HG02973 (cell line): Measurements from ENCODE around the gene OBSCN.

ENCODE experiments used
- ATAC-seq: cut with Tn5 transposase; IDR thresholded peaks from one replicate; pipeline ENCODE4 v1.9.1; 2021; ENCODE audit warnings: moderate library complexity; ENCODE audit not compliant: unreplicated experiment

OBSCN gene

DNA sequence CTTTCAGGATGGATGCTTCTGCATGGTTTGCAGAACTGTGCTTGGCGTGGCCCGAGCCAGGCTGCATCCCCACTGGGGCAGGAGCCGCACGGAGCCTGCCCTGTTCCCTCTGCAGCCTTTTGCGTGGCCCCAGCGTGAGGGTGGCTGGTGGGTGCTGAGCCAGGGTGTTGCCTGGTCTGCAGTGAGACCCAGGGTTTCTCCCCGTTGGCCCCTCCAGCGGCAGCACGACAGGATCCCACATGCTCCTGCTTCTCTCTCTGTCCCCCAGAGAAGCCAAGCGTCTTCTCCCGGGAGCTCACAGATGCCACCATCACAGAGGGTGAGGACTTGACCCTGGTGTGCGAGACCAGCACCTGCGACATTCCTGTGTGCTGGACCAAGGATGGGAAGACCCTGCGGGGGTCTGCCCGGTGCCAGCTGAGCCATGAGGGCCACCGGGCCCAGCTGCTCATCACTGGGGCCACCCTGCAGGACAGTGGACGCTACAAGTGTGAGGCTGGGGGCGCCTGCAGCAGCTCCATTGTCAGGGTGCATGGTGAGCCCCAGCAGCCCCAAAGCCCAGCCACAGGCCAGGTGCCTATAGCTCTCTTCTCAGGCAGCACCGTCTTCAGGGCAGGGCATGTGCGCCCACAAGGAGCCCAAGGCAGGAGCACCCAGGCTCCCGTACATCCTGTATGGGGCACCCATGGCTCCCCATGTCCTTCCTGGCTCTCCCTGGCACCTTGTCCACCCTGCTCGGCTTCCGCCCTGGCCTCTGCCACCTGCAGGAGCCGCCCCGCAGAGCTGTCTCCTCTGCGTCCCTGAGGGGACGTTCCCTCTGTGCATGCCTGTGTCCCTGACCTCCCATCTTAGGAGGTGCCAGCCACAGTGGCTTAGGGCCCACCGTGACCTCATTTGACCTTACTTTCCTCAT lies 78.9 kb downstream of the OBSCN start:
- no peak for ATAC-seq

DNA sequence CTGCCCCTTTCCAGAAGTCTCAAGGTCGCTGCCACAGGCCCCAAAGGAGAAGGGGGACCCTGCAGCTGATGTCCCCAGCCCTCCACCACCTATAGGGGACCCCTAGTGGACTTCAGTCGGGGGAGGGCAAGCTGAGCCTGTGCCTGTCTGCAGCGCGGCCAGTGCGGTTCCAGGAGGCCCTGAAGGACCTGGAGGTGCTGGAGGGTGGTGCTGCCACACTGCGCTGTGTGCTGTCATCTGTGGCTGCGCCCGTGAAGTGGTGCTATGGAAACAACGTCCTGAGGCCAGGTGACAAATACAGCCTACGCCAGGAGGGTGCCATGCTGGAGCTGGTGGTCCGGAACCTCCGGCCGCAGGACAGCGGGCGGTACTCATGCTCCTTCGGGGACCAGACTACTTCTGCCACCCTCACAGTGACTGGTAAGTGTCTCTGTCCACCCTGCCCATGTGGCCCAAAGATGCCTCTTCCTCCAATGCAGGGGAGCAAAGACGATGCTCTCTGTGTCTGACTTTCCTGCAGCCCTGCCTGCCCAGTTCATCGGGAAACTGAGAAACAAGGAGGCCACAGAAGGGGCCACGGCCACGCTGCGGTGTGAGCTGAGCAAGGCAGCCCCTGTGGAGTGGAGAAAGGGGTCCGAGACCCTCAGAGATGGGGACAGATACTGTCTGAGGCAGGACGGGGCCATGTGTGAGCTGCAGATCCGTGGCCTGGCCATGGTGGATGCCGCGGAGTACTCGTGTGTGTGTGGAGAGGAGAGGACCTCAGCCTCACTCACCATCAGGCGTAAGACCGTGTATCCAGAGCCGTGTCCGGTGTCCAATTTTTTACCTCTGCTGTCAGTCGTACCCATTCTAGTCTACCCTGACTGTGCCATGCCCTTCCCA lies 79.9 kb downstream of the OBSCN start:
- ATAC-seq: no peak

DNA sequence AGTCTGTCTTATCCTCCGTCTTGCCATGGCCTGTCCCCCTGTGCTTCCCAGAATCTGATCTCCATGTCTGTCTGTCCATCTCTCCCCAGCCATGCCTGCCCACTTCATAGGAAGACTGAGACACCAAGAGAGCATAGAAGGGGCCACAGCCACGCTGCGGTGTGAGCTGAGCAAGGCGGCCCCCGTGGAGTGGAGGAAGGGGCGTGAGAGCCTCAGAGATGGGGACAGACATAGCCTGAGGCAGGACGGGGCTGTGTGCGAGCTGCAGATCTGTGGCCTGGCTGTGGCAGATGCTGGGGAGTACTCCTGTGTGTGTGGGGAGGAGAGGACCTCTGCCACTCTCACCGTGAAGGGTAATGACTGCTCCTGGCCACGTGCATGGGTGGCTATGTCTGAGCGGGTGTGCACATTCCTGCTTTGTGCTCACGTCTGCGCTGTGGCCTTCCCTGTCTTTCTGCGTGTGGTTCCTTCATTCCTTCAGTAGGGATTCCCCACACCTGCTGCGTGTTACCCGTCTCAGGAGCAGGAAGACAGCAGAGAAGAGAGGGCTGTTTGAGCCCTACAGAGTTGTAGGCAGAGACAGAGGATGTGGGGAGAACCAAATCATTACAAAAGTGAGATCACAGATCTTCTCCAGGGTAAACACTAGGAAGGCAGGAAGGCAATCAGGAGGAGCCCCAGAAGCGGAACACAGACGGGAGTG lies 80.8 kb downstream of the OBSCN start:
- ATAC-seq: no peak

DNA sequence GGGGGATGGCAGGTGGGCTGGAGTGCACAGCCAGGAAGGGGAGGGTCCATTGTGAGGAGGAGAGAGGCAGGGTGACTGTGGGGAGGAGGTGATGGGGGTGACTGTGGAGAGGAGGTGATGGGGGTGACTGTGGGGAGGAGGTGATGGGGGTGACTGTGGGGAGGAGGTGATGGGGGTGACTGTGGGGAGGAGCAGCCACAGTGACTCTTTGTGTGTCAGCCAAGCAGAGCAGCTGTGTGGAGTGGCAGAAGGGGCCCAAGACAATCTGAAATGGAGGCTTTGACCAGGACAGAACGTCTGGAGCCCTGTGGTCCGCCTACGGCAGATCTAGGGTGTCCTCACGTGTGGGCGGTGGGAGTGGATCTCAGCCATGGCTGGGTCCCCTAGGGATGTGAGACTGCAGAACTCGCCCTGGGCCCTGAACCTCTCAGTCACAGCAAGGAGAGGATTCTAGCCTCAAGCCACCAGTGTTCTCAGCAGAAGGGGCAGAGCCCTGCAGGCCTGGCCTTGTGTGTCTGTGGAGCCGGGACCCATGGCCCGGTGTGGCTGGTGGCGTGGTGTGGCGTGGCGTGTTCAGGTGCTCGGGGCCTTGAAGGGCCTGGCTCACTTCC lies 81.5 kb downstream of the OBSCN start:
- ATAC-seq: no peak

DNA sequence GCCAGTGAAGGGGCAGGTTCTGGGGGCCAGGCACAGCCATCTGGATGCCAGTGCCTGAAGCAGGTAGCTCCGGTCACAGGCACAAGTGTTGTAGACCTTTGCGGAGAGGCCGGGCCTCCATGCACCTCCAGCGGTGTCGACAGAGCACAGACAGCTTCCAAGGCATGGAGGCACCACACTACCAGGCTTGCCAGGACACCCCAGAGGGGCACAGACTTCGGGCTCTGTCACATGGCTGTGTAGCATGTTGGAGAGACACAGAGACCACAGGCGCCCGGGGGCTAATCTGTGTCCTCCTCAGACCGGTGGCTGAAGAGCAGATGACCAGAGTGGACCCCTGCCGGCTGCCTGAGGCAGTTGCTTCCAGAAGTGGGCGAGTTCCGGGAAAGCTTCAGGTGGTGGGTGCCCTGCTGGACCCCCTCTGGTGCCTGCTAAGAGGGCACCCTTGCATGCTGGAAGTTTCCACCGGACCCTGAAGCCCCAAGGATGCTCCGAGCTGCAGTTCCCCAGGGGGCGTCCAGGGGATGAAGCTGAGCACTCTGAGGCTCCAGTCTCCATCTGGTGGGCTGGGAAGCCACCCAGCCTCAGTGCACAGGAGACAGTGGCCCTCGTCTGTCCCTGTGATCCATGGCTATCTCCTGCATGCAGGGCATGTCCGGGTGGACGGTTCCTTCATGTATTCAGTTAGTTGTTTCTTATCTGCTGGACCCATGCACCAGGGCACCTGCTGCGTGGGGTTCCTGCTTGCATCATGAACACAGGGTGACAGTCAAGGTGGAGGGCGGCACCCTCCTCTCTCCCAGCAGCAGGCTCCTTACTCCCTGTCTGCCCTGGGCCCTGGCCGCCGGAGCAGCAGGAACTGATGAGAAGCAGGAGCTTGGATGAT lies 82.4 kb downstream of the OBSCN start:
- ATAC-seq: no peak

DNA sequence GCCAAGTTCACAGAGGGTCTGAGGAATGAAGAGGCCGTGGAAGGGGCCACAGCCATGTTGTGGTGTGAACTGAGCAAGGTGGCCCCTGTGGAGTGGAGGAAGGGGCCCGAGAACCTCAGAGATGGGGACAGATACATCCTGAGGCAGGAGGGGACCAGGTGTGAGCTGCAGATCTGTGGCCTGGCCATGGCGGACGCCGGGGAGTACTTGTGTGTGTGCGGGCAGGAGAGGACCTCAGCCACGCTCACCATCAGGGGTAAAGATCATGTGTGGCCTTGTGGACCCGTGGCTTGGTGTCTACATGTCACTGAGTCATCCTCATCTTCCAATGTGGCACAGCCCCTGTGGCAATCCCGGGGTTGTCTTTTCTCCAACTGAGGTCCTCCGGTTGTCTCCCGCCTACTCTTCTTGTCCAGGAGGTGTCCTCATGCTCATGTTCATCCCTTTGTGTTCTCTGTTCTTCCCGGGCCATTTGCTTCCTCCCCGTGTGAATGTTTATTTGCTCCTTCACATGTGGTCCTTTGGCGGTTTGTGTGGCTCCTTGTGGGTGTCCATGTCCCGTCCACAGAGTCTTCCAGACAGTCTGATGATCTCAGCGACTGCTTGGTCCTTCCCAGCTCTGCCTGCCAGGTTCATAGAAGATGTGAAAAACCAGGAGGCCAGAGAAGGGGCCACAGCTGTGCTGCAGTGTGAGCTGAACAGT lies 84.2 kb downstream of the OBSCN start:
- ATAC-seq: no peak

DNA sequence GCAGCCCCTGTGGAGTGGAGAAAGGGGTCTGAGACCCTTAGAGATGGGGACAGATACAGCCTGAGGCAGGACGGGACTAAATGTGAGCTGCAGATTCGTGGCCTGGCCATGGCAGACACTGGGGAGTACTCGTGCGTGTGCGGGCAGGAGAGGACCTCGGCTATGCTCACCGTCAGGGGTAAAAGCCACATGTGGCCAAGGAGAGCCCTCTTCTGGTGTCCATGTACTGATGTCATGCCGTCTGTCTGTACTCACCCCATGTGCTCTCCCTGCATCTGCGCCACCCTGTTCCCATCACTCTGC lies 84.7 kb downstream of the OBSCN start:
- ATAC-seq: no peak

DNA sequence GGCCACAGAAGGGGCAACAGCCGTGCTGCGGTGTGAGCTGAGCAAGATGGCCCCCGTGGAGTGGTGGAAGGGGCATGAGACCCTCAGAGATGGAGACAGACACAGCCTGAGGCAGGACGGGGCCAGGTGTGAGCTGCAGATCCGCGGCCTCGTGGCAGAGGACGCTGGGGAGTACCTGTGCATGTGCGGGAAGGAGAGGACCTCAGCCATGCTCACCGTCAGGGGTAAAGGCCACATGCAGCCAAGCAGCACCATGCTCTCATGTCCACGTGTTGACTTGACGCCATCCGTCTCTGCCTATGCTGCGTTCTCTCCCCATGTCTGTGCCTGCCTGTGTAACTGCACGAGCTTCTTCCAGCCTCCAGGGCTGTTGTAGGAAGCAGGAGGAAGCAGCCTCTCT lies 85.5 kb downstream of the OBSCN start:
- no peak for ATAC-seq

DNA sequence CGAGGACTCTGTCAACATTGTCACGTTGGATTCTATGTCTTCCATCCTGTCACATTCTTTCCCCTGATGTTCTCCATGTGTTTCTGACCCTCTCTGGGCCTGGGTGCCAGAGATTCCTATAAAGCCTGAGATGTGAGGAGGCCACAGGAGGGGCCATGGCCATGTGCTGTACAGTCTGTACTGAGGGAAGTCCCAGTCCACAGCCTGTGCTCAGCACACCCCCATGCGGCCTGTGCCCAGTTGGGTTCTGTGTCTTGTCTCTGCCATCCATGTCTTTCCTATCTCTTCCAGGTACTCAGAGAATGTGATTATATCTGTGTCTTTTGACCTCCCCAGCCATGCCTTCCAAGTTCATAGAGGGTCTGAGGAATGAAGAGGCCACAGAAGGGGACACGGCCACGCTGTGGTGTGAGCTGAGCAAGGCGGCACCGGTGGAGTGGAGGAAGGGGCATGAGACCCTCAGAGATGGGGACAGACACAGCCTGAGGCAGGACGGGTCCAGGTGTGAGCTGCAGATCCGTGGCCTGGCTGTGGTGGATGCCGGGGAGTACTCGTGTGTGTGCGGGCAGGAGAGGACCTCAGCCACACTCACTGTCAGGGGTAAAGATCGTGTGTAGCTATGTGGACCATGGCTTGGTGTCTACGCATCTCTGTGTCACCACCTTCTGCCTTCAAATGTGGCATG lies 86.1 kb downstream of the OBSCN start:
- no peak for ATAC-seq

DNA sequence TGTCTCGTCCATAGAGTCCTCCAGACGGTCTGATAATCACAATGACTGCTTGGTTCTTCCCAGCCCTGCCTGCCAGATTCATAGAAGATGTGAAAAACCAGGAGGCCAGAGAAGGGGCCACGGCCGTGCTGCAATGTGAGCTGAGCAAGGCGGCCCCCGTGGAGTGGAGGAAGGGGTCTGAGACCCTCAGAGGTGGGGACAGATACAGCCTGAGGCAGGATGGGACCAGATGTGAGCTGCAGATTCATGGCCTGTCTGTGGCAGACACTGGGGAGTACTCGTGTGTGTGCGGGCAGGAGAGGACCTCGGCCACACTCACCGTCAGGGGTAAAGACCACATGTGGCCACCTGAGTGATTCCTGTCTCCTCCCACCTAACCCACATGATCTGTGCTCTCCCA lies 86.9 kb downstream of the OBSCN start:
- no peak for ATAC-seq

DNA sequence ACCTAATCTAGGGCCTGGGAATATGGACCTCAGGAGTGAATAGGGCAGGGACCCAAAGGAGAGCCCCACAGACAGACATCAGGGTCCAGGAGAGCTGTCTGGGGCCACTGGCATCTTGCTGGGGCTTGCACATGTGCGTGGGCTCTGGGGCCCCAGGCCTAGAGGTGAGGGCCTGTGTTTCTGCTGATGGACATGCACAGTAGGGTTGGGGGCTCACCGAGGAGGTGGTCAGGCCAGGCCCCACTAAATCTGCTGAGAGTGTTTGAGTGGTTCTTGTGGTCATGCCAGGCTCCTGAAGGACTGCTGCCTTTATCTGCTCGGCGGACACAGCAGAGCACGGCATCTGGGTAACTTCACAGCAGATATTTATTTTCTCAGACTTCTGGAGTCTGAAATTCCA lies 87.4 kb downstream of the OBSCN start:
- ATAC-seq: no peak

DNA sequence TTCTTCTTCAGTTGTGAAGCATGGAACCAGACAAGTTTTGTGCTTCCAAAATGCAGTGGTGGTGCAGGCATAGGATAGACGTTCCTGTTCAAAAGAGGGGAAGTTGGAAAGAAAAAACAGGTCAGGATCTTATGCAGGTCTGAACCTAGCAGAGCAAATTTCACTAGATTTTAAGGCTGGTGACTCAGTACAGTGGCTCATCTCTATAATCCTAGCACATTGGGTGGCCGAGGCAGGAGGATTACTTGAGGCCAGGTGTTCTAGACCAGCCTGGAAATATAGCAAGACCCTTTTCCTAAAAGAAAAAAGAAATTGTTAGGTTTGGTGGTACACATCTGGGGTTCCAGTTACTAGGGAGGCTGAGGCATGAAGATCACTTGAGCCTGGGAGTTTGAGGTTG lies 88.1 kb downstream of the OBSCN start:
- ATAC-seq: no peak

DNA sequence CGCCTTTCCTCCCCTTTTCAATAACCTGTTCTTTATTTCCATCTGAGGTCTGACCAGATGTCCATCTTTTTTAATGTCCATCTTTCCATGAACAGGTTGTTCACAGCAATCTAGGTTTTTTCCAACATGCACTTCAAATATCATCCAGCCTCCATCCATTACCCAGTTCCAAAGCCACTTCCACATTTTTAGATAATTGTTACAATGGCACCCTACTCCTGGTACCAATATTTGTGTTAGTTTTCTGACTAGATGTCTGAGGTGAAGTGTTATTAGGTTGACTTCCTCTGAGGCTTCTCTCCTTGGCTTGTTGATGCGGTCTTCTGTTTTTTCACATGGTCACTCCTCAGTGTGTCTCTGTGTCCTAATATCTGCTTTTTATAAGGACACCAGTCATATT lies 89.4 kb downstream of the OBSCN start:
- no peak for ATAC-seq

DNA sequence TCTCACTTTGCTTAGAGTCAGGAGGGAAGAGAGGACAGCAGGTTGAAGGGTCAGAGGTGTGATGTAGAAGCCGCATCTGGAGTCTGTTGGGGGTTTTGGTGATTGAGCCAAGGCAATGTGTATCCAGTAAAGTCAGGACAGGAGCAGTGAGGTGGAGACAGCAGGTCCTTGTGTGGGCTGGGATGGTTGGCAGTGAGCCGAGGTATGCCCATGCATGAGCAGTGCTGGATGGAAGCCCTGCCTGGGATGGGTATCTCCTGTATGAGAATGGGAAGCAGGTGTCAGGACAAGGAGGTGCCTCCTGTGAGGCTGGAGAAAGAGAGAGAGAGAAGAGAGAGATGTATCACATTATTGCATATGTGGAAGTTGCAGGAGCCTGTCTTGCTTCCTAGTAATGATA lies 90.0 kb downstream of the OBSCN start:
- ATAC-seq: no peak

DNA sequence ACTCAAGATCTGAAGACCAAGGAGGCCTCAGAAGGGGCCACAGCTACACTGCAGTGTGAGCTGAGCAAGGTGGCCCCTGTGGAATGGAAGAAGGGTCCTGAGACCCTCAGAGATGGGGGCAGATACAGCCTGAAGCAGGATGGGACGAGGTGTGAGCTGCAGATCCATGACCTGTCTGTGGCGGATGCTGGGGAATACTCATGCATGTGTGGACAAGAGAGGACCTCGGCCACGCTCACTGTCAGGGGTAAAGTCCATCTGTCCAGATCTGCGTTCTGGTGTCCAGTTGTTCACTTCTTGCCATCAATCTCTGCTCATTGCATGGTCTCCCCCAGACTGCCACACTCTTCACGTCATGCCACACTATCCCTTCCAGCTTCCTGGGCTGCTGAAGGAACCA lies 90.6 kb downstream of the OBSCN start:
- ATAC-seq: no peak

DNA sequence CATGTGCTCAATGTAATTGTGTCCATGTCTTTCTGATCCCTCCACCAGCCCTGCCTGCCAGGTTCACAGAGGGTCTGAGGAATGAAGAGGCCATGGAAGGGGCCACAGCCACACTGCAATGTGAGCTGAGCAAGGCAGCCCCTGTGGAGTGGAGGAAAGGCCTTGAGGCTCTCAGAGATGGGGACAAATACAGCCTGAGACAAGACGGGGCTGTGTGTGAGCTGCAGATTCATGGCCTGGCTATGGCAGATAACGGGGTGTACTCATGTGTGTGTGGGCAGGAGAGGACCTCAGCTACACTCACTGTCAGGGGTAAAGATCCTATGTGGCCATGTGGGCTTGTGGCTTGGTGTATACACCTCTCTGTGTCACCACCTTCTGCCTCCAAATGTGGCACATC lies 91.4 kb downstream of the OBSCN start:
- no peak for ATAC-seq

DNA sequence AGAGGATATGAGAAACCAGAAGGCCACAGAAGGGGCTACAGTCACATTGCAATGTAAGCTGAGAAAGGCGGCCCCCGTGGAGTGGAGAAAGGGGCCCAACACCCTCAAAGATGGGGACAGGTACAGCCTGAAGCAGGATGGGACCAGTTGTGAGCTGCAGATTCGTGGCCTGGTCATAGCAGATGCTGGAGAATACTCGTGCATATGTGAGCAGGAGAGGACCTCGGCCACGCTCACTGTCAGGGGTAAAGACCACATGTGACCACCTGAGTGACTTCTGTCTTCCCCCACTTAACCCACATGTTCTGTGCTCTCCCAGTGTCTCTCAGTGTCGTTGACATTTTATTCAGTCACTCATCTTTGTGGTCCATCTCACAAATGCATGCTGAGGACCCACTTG lies 92.1 kb downstream of the OBSCN start:
- ATAC-seq: no peak

DNA sequence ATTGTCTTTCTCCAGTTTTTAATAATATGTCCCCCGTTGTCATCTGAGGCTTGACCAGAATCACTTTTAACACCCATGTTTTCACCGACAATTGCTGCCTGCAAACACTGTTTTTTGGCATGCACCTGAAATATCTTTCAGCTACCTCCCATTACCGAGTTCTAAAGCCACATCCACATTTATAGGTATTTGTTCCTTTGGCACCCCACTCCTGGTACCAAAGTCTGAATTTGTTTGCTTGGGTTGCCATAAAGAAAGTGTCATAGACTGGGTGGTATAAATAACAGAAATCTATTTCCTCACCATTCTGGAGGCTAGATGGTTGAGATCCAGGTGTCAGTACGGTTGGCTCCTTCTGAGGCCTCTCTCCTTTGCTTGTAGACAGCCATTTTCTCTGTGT lies 94.2 kb downstream of the OBSCN start:
- no peak for ATAC-seq

DNA sequence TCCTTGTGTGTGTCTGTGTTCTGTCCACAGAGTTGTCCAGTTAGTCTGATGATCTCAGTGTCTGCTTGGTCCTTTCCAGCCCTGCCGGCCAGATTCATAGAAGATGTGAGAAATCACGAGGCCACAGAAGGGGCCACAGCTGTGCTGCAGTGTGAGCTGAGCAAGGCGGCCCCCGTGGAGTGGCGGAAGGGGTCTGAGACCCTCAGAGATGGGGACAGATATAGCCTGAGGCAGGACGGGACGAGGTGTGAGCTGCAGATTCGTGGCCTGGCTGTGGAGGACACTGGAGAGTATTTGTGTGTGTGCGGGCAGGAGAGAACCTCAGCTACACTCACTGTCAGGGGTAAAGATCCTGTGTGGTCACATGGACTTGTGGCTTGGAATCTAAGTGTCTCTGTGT lies 95.8 kb downstream of the OBSCN start:
- no peak for ATAC-seq
